ENCODE results near the gene DNM3. TPM values are rescaled to one million over a fixed set of nuclear protein-coding genes. Genes with fewer than 3 reads are reported as not detected.
"Not testable (repeated sequence)": the region's sequence is repeated elsewhere in the genome, so short reads cannot be mapped to it uniquely, and the experiment has no call there.

Gene DNM3
- total RNA-seq, 2 donors from 2014 or later: 3.2 to 22.5 TPM

- H3K27ac Mint-ChIP-seq: no peak overlapping the region
- peaks cover 41% of the 10 kb centered on the region for H3K27me3 Mint-ChIP-seq
- DNase-seq: no peak
Observed at GRCh38 chr1:172018727-172019311, 177.5 kb downstream of the DNM3 start.

GRCh38 chr1:172019976-172020375 is 178.7 kb downstream of the DNM3 start:
- H3K9me3 ChIP-seq (ENCODE audit: control insufficient read depth, low read length, poor library complexity, severe bottlenecking): no peaks in the 10 kb centered on the region
- H3K4me1 Mint-ChIP-seq: peaks cover 3% of the 10 kb centered on the region
- H3K27ac Mint-ChIP-seq: no peak overlapping the region
- H3K27me3 Mint-ChIP-seq: peaks cover 43% of the 10 kb centered on the region
- peaks cover 20% of the 10 kb centered on the region for H3K36me3 Mint-ChIP-seq (ENCODE audit: low read depth)
- ATAC-seq (no peak), DNase-seq (no peak)
- H3K4me3 Mint-ChIP-seq: no peak overlapping the region

More at GRCh38 chr1:172018727-172019311, 177.5 kb downstream of the DNM3 start:
- H3K9me3 ChIP-seq (ENCODE audit: control insufficient read depth, low read length, poor library complexity, severe bottlenecking): no peaks in the 10 kb centered on the region
- no peak overlapping the region for H3K4me3 Mint-ChIP-seq
- H3K4me1 Mint-ChIP-seq: peaks cover 3% of the 10 kb centered on the region
- no peak for ATAC-seq
- peaks cover 20% of the 10 kb centered on the region for H3K36me3 Mint-ChIP-seq (ENCODE audit: low read depth)

GRCh38 chr1:172024516-172024915 is 183.2 kb downstream of the DNM3 start:
- no peaks in the 10 kb centered on the region for H3K9me3 ChIP-seq (ENCODE audit: control insufficient read depth, low read length, poor library complexity, severe bottlenecking)
- Mint-ChIP-seq H3K4me1 (no peaks in the 10 kb centered on the region), H3K27ac (no peak overlapping the region), H3K27me3 (peaks cover 35% of the 10 kb centered on the region), H3K4me3 (no peak overlapping the region), H3K36me3 (ENCODE audit: low read depth) (peaks cover 12% of the 10 kb centered on the region)
- ATAC-seq: no peak
- no peak for DNase-seq

GRCh38 chr1:172024944-172025738 is 183.8 kb downstream of the DNM3 start:
- not testable (repeated sequence) for H3K4me1 Mint-ChIP-seq; H3K27ac Mint-ChIP-seq; DNase-seq; H3K9me3 ChIP-seq (ENCODE audit: control insufficient read depth, low read length, poor library complexity, severe bottlenecking); H3K36me3 Mint-ChIP-seq (ENCODE audit: low read depth); H3K4me3 Mint-ChIP-seq; ATAC-seq
- H3K27me3 Mint-ChIP-seq: peaks cover 29% of the 10 kb centered on the region

GRCh38 chr1:172040466-172040865 is 199.2 kb downstream of the DNM3 start:
- H3K36me3 Mint-ChIP-seq (ENCODE audit: low read depth): peaks cover 12% of the 10 kb centered on the region
- no peak for DNase-seq
- no peak overlapping the region for H3K27ac Mint-ChIP-seq
- H3K4me1 Mint-ChIP-seq: peaks cover 2% of the 10 kb centered on the region
- no peaks in the 10 kb centered on the region for H3K27me3 Mint-ChIP-seq
- H3K9me3 ChIP-seq (ENCODE audit: control insufficient read depth, low read length, poor library complexity, severe bottlenecking): no peaks in the 10 kb centered on the region
- H3K4me3 Mint-ChIP-seq: no peak overlapping the region
- no peak for ATAC-seq

GRCh38 chr1:172041102-172041501 is 199.8 kb downstream of the DNM3 start:
- H3K4me1 Mint-ChIP-seq: peaks cover 2% of the 10 kb centered on the region
- no peak overlapping the region for H3K27ac Mint-ChIP-seq
- DNase-seq (no peak), ATAC-seq (no peak)
- no peaks in the 10 kb centered on the region for H3K9me3 ChIP-seq (ENCODE audit: control insufficient read depth, low read length, poor library complexity, severe bottlenecking)
- H3K4me3 Mint-ChIP-seq: no peak overlapping the region
- peaks cover 12% of the 10 kb centered on the region for H3K36me3 Mint-ChIP-seq (ENCODE audit: low read depth)
- H3K27me3 Mint-ChIP-seq: no peaks in the 10 kb centered on the region

GRCh38 chr1:172041742-172042141 is 200.4 kb downstream of the DNM3 start:
- Mint-ChIP-seq H3K27ac (no peak overlapping the region), H3K4me1 (peaks cover 2% of the 10 kb centered on the region)
- no peaks in the 10 kb centered on the region for H3K9me3 ChIP-seq (ENCODE audit: control insufficient read depth, low read length, poor library complexity, severe bottlenecking)

GRCh38 chr1:172043900-172044299 is 202.6 kb downstream of the DNM3 start:
- peaks cover 13% of the 10 kb centered on the region for H3K36me3 Mint-ChIP-seq (ENCODE audit: low read depth)
- H3K4me3 Mint-ChIP-seq: no peak overlapping the region
- H3K9me3 ChIP-seq (ENCODE audit: control insufficient read depth, low read length, poor library complexity, severe bottlenecking): no peaks in the 10 kb centered on the region
- no peak for ATAC-seq
- H3K4me1 Mint-ChIP-seq: peaks cover 2% of the 10 kb centered on the region
- H3K27me3 Mint-ChIP-seq: no peaks in the 10 kb centered on the region
- no peak for DNase-seq
- H3K27ac Mint-ChIP-seq: no peak overlapping the region

More at GRCh38 chr1:172041742-172042141, 200.4 kb downstream of the DNM3 start:
- no peaks in the 10 kb centered on the region for H3K27me3 Mint-ChIP-seq
- H3K36me3 Mint-ChIP-seq (ENCODE audit: low read depth): peaks cover 12% of the 10 kb centered on the region
- DNase-seq (no peak), ATAC-seq (no peak)
- no peak overlapping the region for H3K4me3 Mint-ChIP-seq

- no peaks in the 10 kb centered on the region for H3K4me1 Mint-ChIP-seq
- no peak for ATAC-seq
- no peaks in the 10 kb centered on the region for H3K27me3 Mint-ChIP-seq
- no peak overlapping the region for H3K4me3 Mint-ChIP-seq
- no peaks in the 10 kb centered on the region for H3K9me3 ChIP-seq (ENCODE audit: control insufficient read depth, low read length, poor library complexity, severe bottlenecking)
- H3K27ac Mint-ChIP-seq: no peak overlapping the region
- no peak for DNase-seq
- peaks cover 11% of the 10 kb centered on the region for H3K36me3 Mint-ChIP-seq (ENCODE audit: low read depth)
Observed at GRCh38 chr1:172051898-172052297, 210.6 kb downstream of the DNM3 start.

GRCh38 chr1:172054172-172054571 is 212.9 kb downstream of the DNM3 start:
- DNase-seq (no peak), ATAC-seq (no peak)
- H3K36me3 Mint-ChIP-seq (ENCODE audit: low read depth): peaks cover 9% of the 10 kb centered on the region
- no peaks in the 10 kb centered on the region for H3K27me3 Mint-ChIP-seq
- H3K9me3 ChIP-seq (ENCODE audit: control insufficient read depth, low read length, poor library complexity, severe bottlenecking): no peaks in the 10 kb centered on the region
- no peak overlapping the region for H3K4me3 Mint-ChIP-seq
- H3K4me1 Mint-ChIP-seq: no peaks in the 10 kb centered on the region
- H3K27ac Mint-ChIP-seq: no peak overlapping the region

GRCh38 chr1:172055816-172056419 is 214.6 kb downstream of the DNM3 start:
- H3K36me3 Mint-ChIP-seq (ENCODE audit: low read depth); H3K9me3 ChIP-seq (ENCODE audit: control insufficient read depth, low read length, poor library complexity, severe bottlenecking); H3K4me1 Mint-ChIP-seq; H3K27me3 Mint-ChIP-seq; H3K4me3 Mint-ChIP-seq; ATAC-seq; H3K27ac Mint-ChIP-seq; DNase-seq: not testable (repeated sequence)

GRCh38 chr1:172068334-172068733 is 227.0 kb downstream of the DNM3 start:
- DNase-seq (no peak), ATAC-seq (no peak)
- no peaks in the 10 kb centered on the region for H3K4me1 Mint-ChIP-seq
- peaks cover 2% of the 10 kb centered on the region for H3K36me3 Mint-ChIP-seq (ENCODE audit: low read depth)
- H3K27me3 Mint-ChIP-seq: no peaks in the 10 kb centered on the region
- no peak overlapping the region for H3K27ac Mint-ChIP-seq
- H3K9me3 ChIP-seq (ENCODE audit: control insufficient read depth, low read length, poor library complexity, severe bottlenecking): no peaks in the 10 kb centered on the region
- no peak overlapping the region for H3K4me3 Mint-ChIP-seq

GRCh38 chr1:172069051-172069450 is 227.8 kb downstream of the DNM3 start:
- DNase-seq (no peak), ATAC-seq (no peak)
- no peaks in the 10 kb centered on the region for H3K4me1 Mint-ChIP-seq
- no peak overlapping the region for H3K27ac Mint-ChIP-seq
- peaks cover 2% of the 10 kb centered on the region for H3K36me3 Mint-ChIP-seq (ENCODE audit: low read depth)
- no peaks in the 10 kb centered on the region for H3K9me3 ChIP-seq (ENCODE audit: control insufficient read depth, low read length, poor library complexity, severe bottlenecking)
- no peaks in the 10 kb centered on the region for H3K27me3 Mint-ChIP-seq
- no peak overlapping the region for H3K4me3 Mint-ChIP-seq
